ENCODE measurements around the gene ELL. TPM values are rescaled to one million over a fixed set of nuclear protein-coding genes. Genes with fewer than 3 reads are reported as not detected.

ELL gene
- polyA plus RNA-seq (2013, experiment 1 of 2) = 9.6 TPM
- polyA plus RNA-seq (2013, experiment 2 of 2) = 9.3 TPM

DNA sequence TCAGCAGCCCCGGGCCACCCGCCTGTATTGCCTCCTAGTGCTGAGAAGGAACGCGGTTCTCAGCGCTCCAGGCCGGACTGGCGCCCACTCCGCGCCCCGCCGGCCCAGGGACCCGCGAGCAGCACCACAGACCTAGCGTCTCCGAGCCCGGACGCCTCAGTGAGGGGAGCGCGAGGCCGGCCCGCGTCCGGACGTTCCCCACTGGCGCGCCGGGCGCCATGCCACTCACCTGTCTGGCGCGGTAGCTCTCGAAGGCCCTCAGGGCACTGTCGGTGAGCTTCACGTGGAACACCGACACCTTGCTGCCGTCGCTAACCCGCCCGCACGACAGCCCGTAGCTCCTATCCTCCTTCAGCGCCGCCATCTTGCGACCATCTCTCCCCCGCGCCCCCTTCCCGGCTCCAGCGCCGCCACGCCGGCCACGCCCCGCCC lies at the start of gene ELL:
TSS of gene ELL (minus strand) at position 379 of the 432 bp plus-strand sequence. CDS start at position 364, 15 bp downstream.
- no peaks in the 10 kb centered on the region for H3K27me3 ChIP-seq (ENCODE audit: insufficient read depth, low read length, poor library complexity)
- H3K9ac ChIP-seq (ENCODE audit: low read length) = peak within 1 kb of the TSS; percentile 98
- H3K18ac ChIP-seq (ENCODE audit: low read length) = peak within 1 kb of the TSS; percentile 8
- H3K4me1 ChIP-seq (ENCODE audit: control insufficient read depth, low read depth, low read length) = peaks cover 3% of the 10 kb centered on the region
- H3K4me3 ChIP-seq (ENCODE audit: low read length) = peak within 1 kb of the TSS; percentile 98
- no peak within 1 kb of the TSS for H4K5ac ChIP-seq (ENCODE audit: low read length)
- no peaks in the 10 kb centered on the region for H3K36me3 ChIP-seq (ENCODE audit: control insufficient read depth, insufficient read depth, low read length)
- peak within 1 kb of the TSS; percentile 80 for H2BK5ac ChIP-seq (ENCODE audit: low read length)
- H3K4me2 ChIP-seq (ENCODE audit: low read length) = peak within 1 kb of the TSS; percentile 44
- no peak within 1 kb of the TSS for H3K4ac ChIP-seq (ENCODE audit: low read depth, low read length)
- no peak within 1 kb of the TSS for H4K8ac ChIP-seq (ENCODE audit: low read depth, low read length)
- H2BK120ac ChIP-seq (ENCODE audit: low read depth, low read length) = no peak within 1 kb of the TSS
- no CpG with 5 or more reads among the region's 52 CpGs for WGBS (ENCODE audit: extremely low coverage, insufficient coverage, low lambda C conversion rate)
- H3K56ac ChIP-seq (ENCODE audit: low read length) = peak within 1 kb of the TSS; percentile 100
- no peak within 1 kb of the TSS for H2BK15ac ChIP-seq (replicated peaks; ENCODE audit: low read depth)
- H3K79me2 ChIP-seq (ENCODE audit: control insufficient read depth, insufficient read depth, low read length) = peaks cover 22% of the 10 kb centered on the region
- no peak within 1 kb of the TSS for H2AK5ac ChIP-seq (ENCODE audit: low read length)
- peak within 1 kb of the TSS; percentile 85 for H3K23ac ChIP-seq (ENCODE audit: low read length)
- H3K27ac ChIP-seq (ENCODE audit: low read depth, low read length) = peak within 1 kb of the TSS; percentile 52
- no peak for DNase-seq
- peaks cover 13% of the 10 kb centered on the region for H3K79me1 ChIP-seq (ENCODE audit: low read length)

DNA sequence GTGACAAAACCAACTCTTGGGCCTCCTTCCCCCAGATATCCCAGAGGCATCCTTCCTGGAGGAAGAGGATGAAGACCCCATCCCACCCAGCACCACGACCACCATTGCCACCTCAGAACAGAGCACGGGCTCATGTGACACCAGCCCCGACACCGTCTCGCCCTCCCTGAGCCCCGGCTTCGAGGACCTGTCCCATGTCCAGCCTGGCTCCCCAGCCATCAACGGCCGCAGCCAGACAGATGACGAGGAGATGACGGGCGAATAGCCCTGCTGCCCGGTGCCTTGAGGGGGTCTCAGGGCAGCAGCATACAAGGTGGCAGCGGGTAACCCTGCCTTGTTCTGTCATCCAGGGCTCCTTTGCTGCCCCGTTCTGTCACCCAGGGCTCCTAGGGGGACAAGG lies 46.5 kb upstream of the ELL start:
- Histone ChIP-seq H3K36me3 (ENCODE audit: control insufficient read depth, insufficient read depth, low read length) (peaks cover 15% of the 10 kb centered on the region), H2BK15ac (replicated peaks; ENCODE audit: low read depth) (no peak overlapping the region), H3K56ac (ENCODE audit: low read length) (no peak overlapping the region), H2BK120ac (ENCODE audit: low read depth, low read length) (no peak overlapping the region), H3K9ac (ENCODE audit: low read length) (no peak overlapping the region), H3K4me1 (ENCODE audit: control insufficient read depth, low read depth, low read length) (peaks cover 4% of the 10 kb centered on the region), H4K5ac (ENCODE audit: low read length) (no peak overlapping the region), H3K27me3 (ENCODE audit: insufficient read depth, low read length, poor library complexity) (no peaks in the 10 kb centered on the region), H3K79me1 (ENCODE audit: low read length) (peaks cover 8% of the 10 kb centered on the region), H3K4ac (ENCODE audit: low read depth, low read length) (no peak overlapping the region), H2AK5ac (ENCODE audit: low read length) (no peak overlapping the region), H3K4me3 (ENCODE audit: low read length) (no peak overlapping the region), H3K23ac (ENCODE audit: low read length) (no peak overlapping the region), H3K27ac (ENCODE audit: low read depth, low read length) (no peak overlapping the region), H2BK5ac (ENCODE audit: low read length) (no peak overlapping the region), H3K4me2 (ENCODE audit: low read length) (no peak overlapping the region), H4K8ac (ENCODE audit: low read depth, low read length) (no peak overlapping the region), H3K79me2 (ENCODE audit: control insufficient read depth, insufficient read depth, low read length) (peaks cover 16% of the 10 kb centered on the region), H3K18ac (ENCODE audit: low read length) (no peak overlapping the region)
- DNase-seq = no peak
- no CpG with 5 or more reads among the region's 15 CpGs for WGBS (ENCODE audit: extremely low coverage, insufficient coverage, low lambda C conversion rate)

DNA sequence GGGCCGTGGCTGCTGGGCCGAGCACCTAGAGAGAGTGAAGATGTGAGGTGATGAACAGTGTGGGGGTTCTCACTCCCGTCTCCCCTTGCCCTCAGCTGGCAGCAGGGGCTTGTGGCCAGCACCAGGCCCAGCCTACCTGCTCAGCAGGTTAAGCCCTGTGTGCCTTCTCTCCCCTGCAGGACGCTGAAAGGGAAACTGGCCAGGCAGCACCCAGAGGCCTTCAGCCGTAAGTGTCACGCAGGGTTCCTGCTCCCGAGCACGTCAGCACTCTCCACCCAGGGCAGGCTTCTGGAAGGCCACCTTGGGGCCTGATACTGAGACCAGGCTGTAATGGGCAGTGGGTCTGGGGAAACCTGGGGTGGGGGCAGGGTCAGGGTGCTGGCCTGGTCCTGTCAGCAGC lies 45.1 kb upstream of the ELL start:
- H3K79me2 ChIP-seq (ENCODE audit: control insufficient read depth, insufficient read depth, low read length) = peaks cover 2% of the 10 kb centered on the region
- peaks cover 12% of the 10 kb centered on the region for H3K36me3 ChIP-seq (ENCODE audit: control insufficient read depth, insufficient read depth, low read length)
- H3K27ac ChIP-seq (ENCODE audit: low read depth, low read length) = no peak overlapping the region
- no CpG with 5 or more reads among the region's 8 CpGs for WGBS (ENCODE audit: extremely low coverage, insufficient coverage, low lambda C conversion rate)
- H3K4me3 ChIP-seq (ENCODE audit: low read length) = no peak overlapping the region
- H3K4me1 ChIP-seq (ENCODE audit: control insufficient read depth, low read depth, low read length) = no peaks in the 10 kb centered on the region
- no peak overlapping the region for H3K56ac ChIP-seq (ENCODE audit: low read length)
- no peak overlapping the region for H2AK5ac ChIP-seq (ENCODE audit: low read length)
- H2BK120ac ChIP-seq (ENCODE audit: low read depth, low read length) = no peak overlapping the region
- H3K4ac ChIP-seq (ENCODE audit: low read depth, low read length) = no peak overlapping the region
- no peak overlapping the region for H2BK15ac ChIP-seq (replicated peaks; ENCODE audit: low read depth)
- no peak overlapping the region for H3K23ac ChIP-seq (ENCODE audit: low read length)
- no peak overlapping the region for H4K5ac ChIP-seq (ENCODE audit: low read length)
- H3K4me2 ChIP-seq (ENCODE audit: low read length) = no peak overlapping the region
- H3K9ac ChIP-seq (ENCODE audit: low read length) = no peak overlapping the region
- no peak for DNase-seq
- no peak overlapping the region for H4K8ac ChIP-seq (ENCODE audit: low read depth, low read length)
- no peaks in the 10 kb centered on the region for H3K27me3 ChIP-seq (ENCODE audit: insufficient read depth, low read length, poor library complexity)
- H3K18ac ChIP-seq (ENCODE audit: low read length) = no peak overlapping the region
- no peak overlapping the region for H2BK5ac ChIP-seq (ENCODE audit: low read length)
- no peaks in the 10 kb centered on the region for H3K79me1 ChIP-seq (ENCODE audit: low read length)

DNA sequence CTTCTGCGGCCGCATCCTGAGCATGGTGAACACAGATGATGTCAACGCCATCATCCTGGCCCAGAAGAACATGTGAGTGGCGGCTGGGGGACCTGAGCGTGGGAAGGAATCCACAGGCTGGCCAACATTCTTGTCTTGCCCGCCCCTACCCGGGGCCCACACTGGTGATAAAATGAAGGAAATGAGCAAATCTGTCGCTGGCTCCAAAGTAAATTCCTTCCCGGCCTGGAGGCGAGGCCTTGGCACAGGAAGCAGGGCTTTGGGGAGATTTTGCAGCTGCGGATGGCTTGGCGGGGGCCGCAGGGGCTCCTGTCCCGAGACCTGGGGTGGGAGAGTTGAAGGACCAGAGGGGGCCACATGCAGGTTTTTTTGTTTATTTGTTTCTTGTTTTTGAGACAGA lies 40.2 kb upstream of the ELL start:
- Histone ChIP-seq H4K5ac (ENCODE audit: low read length) (no peak overlapping the region), H3K4me1 (ENCODE audit: control insufficient read depth, low read depth, low read length) (peaks cover 1% of the 10 kb centered on the region), H3K79me2 (ENCODE audit: control insufficient read depth, insufficient read depth, low read length) (peaks cover 16% of the 10 kb centered on the region), H3K79me1 (ENCODE audit: low read length) (peaks cover 12% of the 10 kb centered on the region), H3K4me3 (ENCODE audit: low read length) (no peak overlapping the region), H2BK5ac (ENCODE audit: low read length) (no peak overlapping the region), H3K27ac (ENCODE audit: low read depth, low read length) (no peak overlapping the region), H2AK5ac (ENCODE audit: low read length) (no peak overlapping the region), H2BK15ac (replicated peaks; ENCODE audit: low read depth) (no peak overlapping the region), H3K9ac (ENCODE audit: low read length) (no peak overlapping the region), H3K18ac (ENCODE audit: low read length) (no peak overlapping the region), H3K27me3 (ENCODE audit: insufficient read depth, low read length, poor library complexity) (no peaks in the 10 kb centered on the region), H3K56ac (ENCODE audit: low read length) (no peak overlapping the region), H2BK120ac (ENCODE audit: low read depth, low read length) (no peak overlapping the region), H4K8ac (ENCODE audit: low read depth, low read length) (no peak overlapping the region), H3K4me2 (ENCODE audit: low read length) (no peak overlapping the region), H3K4ac (ENCODE audit: low read depth, low read length) (no peak overlapping the region), H3K36me3 (ENCODE audit: control insufficient read depth, insufficient read depth, low read length) (peaks cover 7% of the 10 kb centered on the region), H3K23ac (ENCODE audit: low read length) (no peak overlapping the region)
- WGBS (ENCODE audit: extremely low coverage, insufficient coverage, low lambda C conversion rate) = no CpG with 5 or more reads among the region's 14 CpGs
- DNase-seq = no peak

DNA sequence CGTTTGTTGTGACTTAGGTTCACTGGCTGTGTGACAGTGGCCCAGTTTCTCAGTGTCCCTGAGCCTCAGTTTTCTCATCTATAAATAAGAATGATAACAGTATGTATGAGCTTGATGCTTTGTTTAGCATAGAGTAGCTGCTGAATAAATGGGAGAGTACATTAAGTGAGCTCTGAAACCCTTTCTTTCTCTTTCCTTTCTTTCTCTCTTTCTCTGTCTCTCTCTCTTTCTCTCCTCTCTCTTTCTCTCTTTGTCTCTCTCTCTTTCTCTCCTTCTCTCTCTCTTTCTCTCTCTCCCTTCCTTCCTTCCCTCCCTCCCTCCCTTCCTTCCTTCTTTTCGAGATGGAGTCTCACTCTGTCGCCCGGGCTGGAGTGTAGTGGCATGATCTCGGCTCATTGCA lies 37.8 kb upstream of the ELL start:
- Histone ChIP-seq H2AK5ac (ENCODE audit: low read length) (no peak overlapping the region), H3K9ac (ENCODE audit: low read length) (no peak overlapping the region), H3K79me1 (ENCODE audit: low read length) (peaks cover 12% of the 10 kb centered on the region), H4K5ac (ENCODE audit: low read length) (no peak overlapping the region), H3K4me3 (ENCODE audit: low read length) (no peak overlapping the region), H2BK120ac (ENCODE audit: low read depth, low read length) (no peak overlapping the region), H3K18ac (ENCODE audit: low read length) (no peak overlapping the region), H3K27ac (ENCODE audit: low read depth, low read length) (no peak overlapping the region), H2BK5ac (ENCODE audit: low read length) (no peak overlapping the region), H3K23ac (ENCODE audit: low read length) (no peak overlapping the region), H3K4me2 (ENCODE audit: low read length) (no peak overlapping the region), H4K8ac (ENCODE audit: low read depth, low read length) (no peak overlapping the region), H2BK15ac (replicated peaks; ENCODE audit: low read depth) (no peak overlapping the region), H3K79me2 (ENCODE audit: control insufficient read depth, insufficient read depth, low read length) (peaks cover 16% of the 10 kb centered on the region), H3K56ac (ENCODE audit: low read length) (no peak overlapping the region), H3K27me3 (ENCODE audit: insufficient read depth, low read length, poor library complexity) (no peaks in the 10 kb centered on the region), H3K4ac (ENCODE audit: low read depth, low read length) (no peak overlapping the region), H3K36me3 (ENCODE audit: control insufficient read depth, insufficient read depth, low read length) (peaks cover 4% of the 10 kb centered on the region), H3K4me1 (ENCODE audit: control insufficient read depth, low read depth, low read length) (peaks cover 1% of the 10 kb centered on the region)
- no peak for DNase-seq
- WGBS (ENCODE audit: extremely low coverage, insufficient coverage, low lambda C conversion rate) = no CpG with 5 or more reads among the region's 5 CpGs

DNA sequence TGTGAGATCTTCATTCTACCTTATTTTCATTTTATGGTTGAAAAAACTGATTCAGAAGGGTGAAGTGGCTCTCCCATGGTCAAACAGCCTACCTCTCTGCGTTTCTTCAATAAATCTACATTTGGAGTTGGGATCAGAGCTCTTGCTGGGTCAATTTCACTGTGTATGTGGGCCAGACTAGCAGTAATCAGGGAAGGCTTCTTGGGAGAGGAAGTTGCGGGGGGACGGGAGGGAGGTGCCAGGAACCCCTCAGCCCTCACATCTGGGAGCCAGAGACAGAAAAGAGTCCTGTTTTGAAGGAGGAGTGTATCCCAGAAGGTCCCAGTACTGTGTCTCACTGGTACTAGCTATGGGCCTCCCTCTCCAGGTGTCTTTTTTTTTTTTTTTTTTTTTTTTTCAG lies 36.7 kb upstream of the ELL start:
- H3K23ac ChIP-seq (ENCODE audit: low read length) = no peak overlapping the region
- peaks cover 16% of the 10 kb centered on the region for H3K79me2 ChIP-seq (ENCODE audit: control insufficient read depth, insufficient read depth, low read length)
- no peak overlapping the region for H3K18ac ChIP-seq (ENCODE audit: low read length)
- H2BK5ac ChIP-seq (ENCODE audit: low read length) = no peak overlapping the region
- H2BK15ac ChIP-seq (replicated peaks; ENCODE audit: low read depth) = no peak overlapping the region
- H3K79me1 ChIP-seq (ENCODE audit: low read length) = peaks cover 12% of the 10 kb centered on the region
- no peak overlapping the region for H4K8ac ChIP-seq (ENCODE audit: low read depth, low read length)
- H2BK120ac ChIP-seq (ENCODE audit: low read depth, low read length) = no peak overlapping the region
- H3K27ac ChIP-seq (ENCODE audit: low read depth, low read length) = no peak overlapping the region
- peak overlapping the region; percentile 14 for H2AK5ac ChIP-seq (ENCODE audit: low read length)
- H3K36me3 ChIP-seq (ENCODE audit: control insufficient read depth, insufficient read depth, low read length) = peaks cover 2% of the 10 kb centered on the region
- DNase-seq = no peak
- WGBS (ENCODE audit: extremely low coverage, insufficient coverage, low lambda C conversion rate) = no CpG with 5 or more reads among the region's 3 CpGs
- H3K27me3 ChIP-seq (ENCODE audit: insufficient read depth, low read length, poor library complexity) = no peaks in the 10 kb centered on the region
- H4K5ac ChIP-seq (ENCODE audit: low read length) = no peak overlapping the region
- no peak overlapping the region for H3K4ac ChIP-seq (ENCODE audit: low read depth, low read length)
- H3K4me2 ChIP-seq (ENCODE audit: low read length) = peak overlapping the region; percentile 40
- H3K9ac ChIP-seq (ENCODE audit: low read length) = peak overlapping the region; percentile 72
- peak overlapping the region; percentile 82 for H3K56ac ChIP-seq (ENCODE audit: low read length)
- H3K4me3 ChIP-seq (ENCODE audit: low read length) = peak overlapping the region; percentile 87
- H3K4me1 ChIP-seq (ENCODE audit: control insufficient read depth, low read depth, low read length) = peaks cover 1% of the 10 kb centered on the region
